Keratinocyte (primary cell): ENCODE measurements around the gene TNIP1. TPM values are rescaled to one million over a fixed set of nuclear protein-coding genes. Genes with fewer than 3 reads are reported as not detected.

Source experiments
- DNase-seq: peaks from one replicate; pipeline ENCODE4 v3.0.0-alpha.2; 2011; ENCODE audit warnings: low read depth, missing footprints, low spot score
- FAIRE-seq: peaks from 2 replicates; lab custom pipeline; 2011; peaks lifted over from hg19 to GRCh38; lab: Jason Lieb, UNC
- H2AFZ ChIP-seq: 2 replicates; pipeline ENCODE4 v1.6.0; 2012; ENCODE audit warnings: low read length, control low read depth, inconsistent platforms; ENCODE audit not compliant: control insufficient read depth
- H3K27ac ChIP-seq: 2 replicates; pipeline ENCODE4 v1.5.1; 2011; ENCODE audit warnings: low read length; ENCODE audit not compliant: control insufficient read depth, insufficient read depth
- H3K27me3 ChIP-seq: 3 replicates; pipeline ENCODE4 v1.6.0; 2011; ENCODE audit warnings: low read length; ENCODE audit not compliant: control insufficient read depth, insufficient read depth; ENCODE audit errors: extremely low read depth
- H3K36me3 ChIP-seq, 2 experiments: 2 replicates in 1 of 2; 3 replicates in 1 of 2; pipeline ENCODE4 v1.5.1; 2011; ENCODE audit warnings: low read length in 2 of 2, mild to moderate bottlenecking in 1 of 2; ENCODE audit not compliant: control insufficient read depth in 2 of 2, insufficient read depth in 2 of 2; ENCODE audit errors: extremely low read depth in 1 of 2
- H3K4me1 ChIP-seq: 3 replicates; pipeline ENCODE4 v1.5.1; 2011; ENCODE audit warnings: low read length; ENCODE audit not compliant: control insufficient read depth, insufficient read depth; ENCODE audit errors: extremely low read depth
- H3K4me2 ChIP-seq: 3 replicates; pipeline ENCODE4 v1.6.0; 2011; ENCODE audit warnings: low read depth, low read length; ENCODE audit not compliant: control insufficient read depth, insufficient read depth; ENCODE audit errors: extremely low read depth
- H3K4me3 ChIP-seq, 3 experiments: fragments of 200-600 bp in 1 of 3; sonication (generic) in 1 of 3; 2 replicates in 2 of 3; 3 replicates in 1 of 3; pipeline ENCODE4 v1.5.1; 2011 to 2016; ENCODE audit warnings: low read length in 3 of 3, mild to moderate bottlenecking in 3 of 3, control low read depth in 2 of 3, inconsistent platforms in 1 of 3, low read depth in 1 of 3, mixed read lengths in 1 of 3, mixed run types in 1 of 3, moderate library complexity in 1 of 3; ENCODE audit not compliant: control insufficient read depth in 2 of 3, insufficient read depth in 2 of 3; ENCODE audit errors: extremely low read depth in 1 of 3
- H3K79me2 ChIP-seq: 2 replicates; pipeline ENCODE4 v1.6.0; 2012; ENCODE audit warnings: low read length; ENCODE audit not compliant: control insufficient read depth, insufficient read depth
- H3K9ac ChIP-seq: 3 replicates; pipeline ENCODE4 v1.6.0; 2011; ENCODE audit warnings: low read length; ENCODE audit not compliant: control insufficient read depth, insufficient read depth; ENCODE audit errors: extremely low read depth
- H3K9me1 ChIP-seq: 3 replicates; pipeline ENCODE4 v1.6.0; 2011; ENCODE audit warnings: low read length; ENCODE audit not compliant: control insufficient read depth, insufficient read depth; ENCODE audit errors: extremely low read depth
- H3K9me3 ChIP-seq: 2 replicates; pipeline ENCODE4 v1.5.1; 2012; ENCODE audit warnings: low read depth, low read length; ENCODE audit not compliant: control insufficient read depth
- H4K20me1 ChIP-seq: 3 replicates; pipeline ENCODE4 v1.6.0; 2011; ENCODE audit warnings: low read length; ENCODE audit not compliant: control insufficient read depth, insufficient read depth; ENCODE audit errors: extremely low read depth
- CTCF ChIP-seq, 3 experiments: IDR thresholded peaks in 1 of 3; conservative IDR thresholded peaks in 1 of 3; optimal IDR thresholded peaks in 1 of 3; 2 replicates in 2 of 3; 3 replicates in 1 of 3; pipeline versions ENCODE3 to v1.5.1; 2011; ENCODE audit warnings: low read length in 3 of 3, mild to moderate bottlenecking in 3 of 3, moderate library complexity in 2 of 3, control low read depth in 1 of 3, inconsistent platforms in 1 of 3; ENCODE audit not compliant: insufficient read depth in 2 of 3; ENCODE audit errors: extremely low read depth in 1 of 3
- EZH2 ChIP-seq: IDR thresholded peaks from one replicate; pipeline ENCODE4 v1.6.1; 2012; ENCODE audit warnings: inconsistent platforms, mild to moderate bottlenecking, low read length, moderate library complexity
- dilution Hi-C: fragments of 300-500 bp; cut with MboI; formaldehyde crosslinking; loops from one replicate; pipeline ENCODE4 v1.7.0; 2020; ENCODE audit warnings: low sequenced_read_pairs; ENCODE audit not compliant: extremely low pct_ligation_motif_present
- polyA plus RNA-seq, 5 experiments: library from polyadenylated mRNA; depleted of rRNA in 3 of 5; stranded (reverse) in 3 of 5; stranded (forward) in 1 of 5; unstranded in 1 of 5; fragments of >200 nt; gene quantifications; 1 replicate in 1 of 5; 2 replicates in 3 of 5; 3 replicates in 1 of 5; pipeline versions ENCODE4 v1.2.1 to v1.2.3, GENCODE V29; 2011 to 2012; ENCODE audit warnings: missing spikeins in 2 of 5, low read depth in 1 of 5, low replicate concordance in 1 of 5

Gene TNIP1
- polyA plus RNA-seq, 1 donor (not counting 4 experiments of a cell fraction or from before 2014, with no cell fraction given): 47.9 TPM

- Histone ChIP-seq H2AFZ (no peak overlapping the region), H3K79me2 (no peaks in the 10 kb centered on the region), H3K9me1 (no peaks in the 10 kb centered on the region), H4K20me1 (no peaks in the 10 kb centered on the region), H3K9me3 (no peaks in the 10 kb centered on the region), H3K9ac (no peak overlapping the region), H3K4me1 (peaks cover 22% of the 10 kb centered on the region), H3K27me3 (no peaks in the 10 kb centered on the region), H3K27ac (no peak overlapping the region), H3K4me3 (no peak overlapping the region), H3K4me2 (no peak overlapping the region), H3K36me3 (no peaks in the 10 kb centered on the region)
- TF ChIP-seq CTCF (optimal IDR thresholded peaks at IDR 0.05 in 1 of 3, IDR thresholded peaks at IDR 0.05 in 1 of 3, conservative IDR thresholded peaks at IDR 0.05 in 1 of 3; ENCODE audit: extremely low read depth in 1 of 3, insufficient read depth in 2 of 3, low read length in 3 of 3) (no peak), EZH2 (no peak)
- no peak for FAIRE-seq
- dilution Hi-C loops: no loop called here
- no peak for DNase-seq
These were observed 17.9 kb upstream of the TNIP1 start for GRCh38 chr5:151098768-151099121.

- Histone ChIP-seq H3K4me1 (peaks cover 29% of the 10 kb centered on the region), H2AFZ (no peak overlapping the region), H3K27ac (no peak overlapping the region), H3K9ac (no peak overlapping the region), H3K9me3 (no peaks in the 10 kb centered on the region), H4K20me1 (no peaks in the 10 kb centered on the region), H3K79me2 (no peaks in the 10 kb centered on the region), H3K4me3 (no peak overlapping the region), H3K36me3 (no peaks in the 10 kb centered on the region), H3K4me2 (no peak overlapping the region), H3K27me3 (no peaks in the 10 kb centered on the region), H3K9me1 (no peaks in the 10 kb centered on the region)
- TF ChIP-seq EZH2 (no peak), CTCF (optimal IDR thresholded peaks at IDR 0.05 in 1 of 3, IDR thresholded peaks at IDR 0.05 in 1 of 3, conservative IDR thresholded peaks at IDR 0.05 in 1 of 3; ENCODE audit: extremely low read depth in 1 of 3, insufficient read depth in 2 of 3, low read length in 3 of 3) (no peak)
- FAIRE-seq (no peak), DNase-seq (no peak)
- dilution Hi-C loops: no loop called here
These were observed 17.3 kb upstream of the TNIP1 start for GRCh38 chr5:151097820-151098767.
